Transverse colon (tissue), 4 donors: ENCODE data around the gene TNS1. TPM values are rescaled to one million over a fixed set of nuclear protein-coding genes. Genes with fewer than 3 reads are reported as not detected.

Source experiments
- DNase-seq: peaks from one replicate; pipeline ENCODE4 v3.0.0-alpha.2; 2019
- H3K27ac ChIP-seq, 4 donors: fragments of 200-600 bp; sonication (generic); 2 replicates each; pipeline ENCODE4 v1.5.1; 2016 to 2018; ENCODE audit warnings: inconsistent platforms in 4 of 4
- H3K27me3 ChIP-seq: fragments of 200-600 bp; sonication (generic); 2 replicates; pipeline ENCODE4 v1.5.1; 2017; ENCODE audit warnings: inconsistent platforms
- H3K36me3 ChIP-seq, 4 donors: fragments of 200-600 bp; sonication (generic); 2 replicates each; pipeline ENCODE4 v1.5.1; 2017 to 2019; ENCODE audit warnings: inconsistent platforms in 4 of 4
- H3K4me1 ChIP-seq, 4 donors: fragments of 200-600 bp; sonication (generic); 2 replicates each; pipeline ENCODE4 v1.5.1; 2017 to 2020; ENCODE audit warnings: inconsistent platforms in 4 of 4
- H3K4me3 ChIP-seq, 4 donors: fragments of 200-600 bp; sonication (generic); 1 replicate in 1 of 4; 2 replicates in 3 of 4; pipeline versions ENCODE4 v1.5.1 to v1.6.1; 2017 to 2019; ENCODE audit warnings: inconsistent platforms in 4 of 4
- H3K9me3 ChIP-seq, 2 donors: fragments of 200-600 bp; sonication (generic); 2 replicates each; pipeline ENCODE4 v1.5.1; 2017 to 2019; ENCODE audit warnings: inconsistent platforms in 2 of 2
- CTCF ChIP-seq, 5 experiments: fragments of 200-600 bp in 3 of 5; fragments of 450-650 bp in 2 of 5; sonication (generic) in 3 of 5; IDR thresholded peaks; 1 replicate in 2 of 5; 2 replicates in 3 of 5; pipeline ENCODE4 v1.5.1; 2016 to 2017; ENCODE audit warnings: antibody characterized with exemption in 5 of 5, inconsistent platforms in 3 of 5, mild to moderate bottlenecking in 2 of 5, moderate library complexity in 1 of 5
- EP300 ChIP-seq: sonication (generic); formaldehyde crosslinking; IDR thresholded peaks from one replicate; pipeline ENCODE4 v1.6.1; 2017; ENCODE audit warnings: antibody characterized with exemption, low read depth
- POLR2A ChIP-seq: fragments of 450-650 bp; IDR thresholded peaks from one replicate; pipeline ENCODE4 v1.6.1; 2016; ENCODE audit warnings: antibody characterized with exemption, mild to moderate bottlenecking, moderate library complexity
- POLR2AphosphoS5 ChIP-seq, 3 donors: sonication (generic); formaldehyde crosslinking; IDR thresholded peaks; one replicate each; pipeline ENCODE4 v1.6.1; 2016; ENCODE audit warnings: antibody characterized with exemption in 3 of 3
- WGBS, 2 donors: methylation state at CpG; one replicate each; pipeline ENCODE4 v1.1.5; 2018; ENCODE audit warnings: low coverage in 1 of 2; 5-methylcytosine and 5-hydroxymethylcytosine counted together
- in situ Hi-C, 4 donors: fragments of 200-750 bp; cut with MboI; loops; one replicate each; pipeline versions ENCODE4 v1.15.0 to v1.15.1; 2017; ENCODE audit warnings: low sequenced_read_pairs in 3 of 4, low pct_ligation_motif_present in 1 of 4, low pct_unique_long_range_greater_than_20kb in 1 of 4
- intact Hi-C: fragments of 100-400 bp; cut with DNase I; formaldehyde crosslinking; loops from one replicate; pipeline ENCODE4 v1.15.1; 2023; ENCODE audit warnings: low total_unique reads
- total RNA-seq, 4 donors: library from RNA; depleted of rRNA; stranded (reverse); fragments of >200 nt; gene quantifications; one replicate each; pipeline ENCODE4 v1.1.0, GENCODE V29; 2016

The TNS1 gene
- total RNA-seq, 4 donors from 2014 or later: 101 to 487 (median 231) TPM

DNA sequence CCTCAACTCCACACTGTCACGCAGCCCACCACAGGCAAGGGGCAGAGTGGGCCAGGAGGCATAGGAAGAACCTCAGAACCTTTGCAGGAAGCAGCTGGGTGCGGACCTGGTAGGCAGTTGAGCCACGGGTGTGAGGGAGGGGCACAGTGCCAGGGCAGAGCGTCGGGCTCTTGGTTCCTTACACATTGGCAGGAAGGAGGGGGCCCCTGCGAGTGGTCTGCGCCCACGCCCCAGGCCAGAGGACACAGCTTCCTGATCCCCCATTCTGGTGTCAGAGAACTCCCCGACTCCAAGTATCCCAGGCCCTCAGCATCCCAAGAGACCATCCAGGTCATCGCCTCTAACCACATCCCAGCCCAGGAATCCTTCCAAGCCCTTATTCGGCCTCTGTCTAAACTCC lies 61.5 kb downstream of the TNS1 start:
- DNase-seq: no peak
- WGBS, 2 donors: 40% methylated on average over 1 to 10 of the region's 11 CpGs
- H3K27ac ChIP-seq: peak overlapping the region; percentile 85 to 95 (median 89)
- in situ Hi-C loops: no loop called here
- TF ChIP-seq EP300: no peak
- peak overlapping the region; percentile 38 to 50 (median 42) for H3K4me3 ChIP-seq
- no peaks in the 10 kb centered on the region for H3K36me3 ChIP-seq
- peaks cover 0 to 56% (median 24%) of the 10 kb centered on the region in 4 donors for H3K4me1 ChIP-seq
- intact Hi-C loops: loop anchor here (5.0 kb wide), 1 partner anchor 46 kb away; no protein-coding TSS in a partner anchor
- H3K27me3 ChIP-seq: no peaks in the 10 kb centered on the region
- H3K9me3 ChIP-seq: no peaks in the 10 kb centered on the region

DNA sequence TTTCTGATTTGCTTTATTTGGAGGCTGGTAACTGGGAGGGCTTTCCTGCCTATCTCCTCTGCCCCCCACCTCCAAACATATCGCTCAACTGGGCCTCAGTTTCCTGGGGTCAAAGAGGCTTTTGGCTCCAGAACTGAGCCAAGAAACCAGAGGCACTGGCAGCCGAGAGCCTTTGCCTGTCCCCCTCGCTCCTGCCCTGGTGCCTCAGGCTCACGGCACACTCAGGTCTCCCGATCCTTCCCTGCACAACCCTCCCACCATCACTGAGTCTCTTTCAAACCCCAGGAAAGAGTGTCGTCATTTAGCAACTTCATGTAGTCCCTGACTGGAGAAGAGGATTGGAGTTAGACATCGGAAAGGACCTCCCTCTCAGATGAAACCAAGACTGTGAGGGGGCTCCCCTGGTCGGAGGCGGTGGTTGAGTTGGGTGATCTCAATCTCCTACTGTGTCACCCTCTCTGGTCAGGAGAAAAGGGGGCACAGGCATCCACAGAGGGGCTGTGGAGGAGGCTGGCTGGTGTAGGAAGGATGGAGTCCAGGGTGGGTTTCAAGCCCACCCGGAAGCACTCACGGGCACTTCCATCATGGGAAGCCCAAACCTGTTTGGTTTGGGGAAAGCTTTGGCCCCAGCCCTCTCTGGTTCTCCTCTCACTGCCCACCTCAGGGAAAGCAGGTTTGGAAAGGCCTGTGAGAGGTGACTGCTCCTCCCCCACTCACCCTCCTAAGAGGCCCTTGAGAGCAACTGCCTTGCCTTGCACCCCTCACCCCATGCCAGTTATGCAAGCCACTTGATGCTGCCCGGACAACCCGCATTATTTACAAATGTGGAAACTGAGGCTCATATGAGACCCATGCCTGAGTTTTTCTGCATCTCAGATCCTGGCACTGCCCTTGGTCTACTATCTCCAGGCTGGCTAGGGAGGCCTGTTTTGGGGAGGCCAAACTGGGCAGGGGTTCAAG lies 62.3 kb downstream of the TNS1 start:
- H3K4me1 ChIP-seq: peaks cover 7 to 64% (median 32%) of the 10 kb centered on the region in 4 donors
- peak overlapping the region; percentile 85 to 95 (median 89) for H3K27ac ChIP-seq
- peak overlapping the region; percentile 38 to 50 (median 42) for H3K4me3 ChIP-seq
- H3K36me3 ChIP-seq: no peaks in the 10 kb centered on the region
- H3K27me3 ChIP-seq: no peaks in the 10 kb centered on the region
- 78 to 100% methylated on average over 1 to 13 of the region's 13 CpGs for WGBS, 2 donors
- no peaks in the 10 kb centered on the region for H3K9me3 ChIP-seq
- in situ Hi-C loops: no loop called here
- intact Hi-C loops: loop anchor here (5.0 kb wide), 1 partner anchor 47 kb away; no protein-coding TSS in a partner anchor
- TF ChIP-seq POLR2AphosphoS5 (IDR thresholded peaks at IDR 0.05): no peak
- no peak for TF ChIP-seq EP300
- TF ChIP-seq POLR2A: no peak
- no peak for TF ChIP-seq CTCF (IDR thresholded peaks at IDR 0.05)
- no peak for DNase-seq

DNA sequence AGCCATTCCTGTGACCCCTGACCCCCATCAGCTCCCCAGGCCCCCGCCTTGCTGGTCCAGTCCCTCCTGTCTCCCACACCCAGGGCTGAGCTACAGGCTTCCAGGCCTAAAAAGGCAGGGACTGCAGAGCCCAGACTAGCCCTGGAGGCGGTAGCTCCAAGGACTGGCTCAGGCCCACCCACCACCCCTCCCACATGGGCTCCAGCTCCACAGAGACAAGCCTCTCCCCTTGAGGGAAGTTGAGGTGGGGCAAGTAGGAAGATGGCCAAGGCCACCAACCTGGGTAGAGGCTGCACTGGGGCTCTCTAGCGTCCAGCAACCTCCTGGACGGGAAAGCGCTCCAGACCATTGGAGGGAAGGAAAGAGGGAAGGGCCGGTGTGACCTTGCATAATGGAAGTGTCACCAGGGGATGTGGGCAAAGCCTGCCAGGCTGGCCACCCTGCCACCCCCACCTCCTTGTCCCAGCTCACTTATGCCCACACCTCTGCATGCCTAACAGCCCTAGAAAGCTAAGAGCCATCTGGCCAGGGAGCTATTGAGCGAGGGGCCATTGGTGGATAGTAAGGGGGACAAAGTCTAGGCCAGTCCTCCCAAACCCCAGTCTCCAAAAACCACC lies 63.1 kb downstream of the TNS1 start:
- peak overlapping the region in 3 of 4 donors; percentile 38 to 46 (median 38) for H3K4me3 ChIP-seq
- H3K27me3 ChIP-seq: no peaks in the 10 kb centered on the region
- peaks cover 8 to 72% (median 38%) of the 10 kb centered on the region in 4 donors for H3K4me1 ChIP-seq
- in situ Hi-C loops: no loop called here
- intact Hi-C loops: loop anchor here (5.0 kb wide), 1 partner anchor 48 kb away; no protein-coding TSS in a partner anchor
- WGBS, 2 donors: 69 to 80% methylated on average over 2 to 7 of the region's 7 CpGs
- no peak for DNase-seq
- H3K27ac ChIP-seq: peak overlapping the region; percentile 85 to 95 (median 89)
- no peaks in the 10 kb centered on the region for H3K36me3 ChIP-seq
- TF ChIP-seq CTCF (IDR thresholded peaks at IDR 0.05): no peak
- peak in 2 of 3 donors; percentile 49 to 68 for TF ChIP-seq POLR2AphosphoS5 (IDR thresholded peaks at IDR 0.05)
- TF ChIP-seq POLR2A: peak; percentile 23
- TF ChIP-seq EP300: no peak
- no peaks in the 10 kb centered on the region for H3K9me3 ChIP-seq

DNA sequence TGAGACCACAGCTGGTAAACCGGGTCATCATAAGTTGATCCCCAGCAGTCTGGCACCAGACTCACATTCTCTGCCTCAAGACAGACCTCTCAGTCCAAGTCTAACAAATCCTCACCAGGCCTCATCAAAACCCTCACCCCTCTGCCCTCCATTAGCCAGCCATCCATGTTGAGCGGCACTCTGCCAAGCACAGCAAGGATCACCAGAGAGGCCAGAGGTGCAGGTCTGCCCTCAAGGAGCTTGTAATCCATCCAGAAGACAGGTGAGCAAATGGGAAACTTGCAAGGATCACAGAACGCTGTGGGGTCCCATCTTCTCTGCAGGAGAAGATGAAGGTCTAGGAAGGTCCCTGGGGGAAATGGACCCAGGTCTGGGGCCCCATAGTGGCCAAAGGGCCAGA lies 63.6 kb downstream of the TNS1 start:
- H3K4me3 ChIP-seq: peak overlapping the region in 2 of 4 donors; percentile 38 to 46
- DNase-seq: no peak
- in situ Hi-C loops: no loop called here
- H3K27ac ChIP-seq: peak overlapping the region; percentile 85 to 95 (median 89)
- 83% methylated on average over 3 of the region's 3 CpGs; no CpG with 5 or more reads in 1 of the 2 donors for WGBS, 2 donors
- H3K4me1 ChIP-seq: peaks cover 9 to 72% (median 37%) of the 10 kb centered on the region in 4 donors
- no peaks in the 10 kb centered on the region for H3K9me3 ChIP-seq
- TF ChIP-seq POLR2A (no peak), POLR2AphosphoS5 (IDR thresholded peaks at IDR 0.05) (no peak), CTCF (IDR thresholded peaks at IDR 0.05) (no peak), EP300 (no peak)
- intact Hi-C loops: no loop called here
- H3K27me3 ChIP-seq: no peaks in the 10 kb centered on the region
- H3K36me3 ChIP-seq: no peaks in the 10 kb centered on the region
